ENCODE data around the gene CHAT. TPM values are rescaled to one million over a fixed set of nuclear protein-coding genes. Genes with fewer than 3 reads are reported as not detected.

Gene CHAT
- total RNA-seq, 1 experiment from 2014 or later, result not detected

GRCh38 chr10:49624629-49625028 is 10.8 kb downstream of the CHAT start:
- Histone ChIP-seq H3K14ac (ENCODE audit: insufficient read depth, low read length) (no peak overlapping the region), H2BK12ac (ENCODE audit: insufficient read length, low read depth, low read length) (no peak overlapping the region), H4K5ac (ENCODE audit: insufficient read length, low read depth, low read length) (no peak overlapping the region), H3K4me2 (ENCODE audit: insufficient read depth, insufficient read length, low read length) (no peak overlapping the region), H2BK20ac (ENCODE audit: low read depth, low read length, poor library complexity, severe bottlenecking) (no peak overlapping the region), H3K79me2 (ENCODE audit: insufficient read depth, low read length) (no peaks in the 10 kb centered on the region), H3K9ac (ENCODE audit: extremely low read depth, insufficient read length, low read length) (no peak overlapping the region), H4K91ac (ENCODE audit: insufficient read length, low read depth, low read length) (no peak overlapping the region), H3K23me2 (ENCODE audit: insufficient read length, low read depth, low read length, poor library complexity, severe bottlenecking) (no peaks in the 10 kb centered on the region), H3K27me3 (ENCODE audit: insufficient read depth, low read length) (no peaks in the 10 kb centered on the region; the same call in 1 of the 2 replicates), H2AK5ac (ENCODE audit: insufficient read length, low read length) (no peak overlapping the region), H2BK15ac (ENCODE audit: low read depth, low read length) (no peak overlapping the region), H3T11ph (ENCODE audit: low read length) (no peak overlapping the region), H2AFZ (ENCODE audit: low read length) (no peak overlapping the region), H3K9me3 (ENCODE audit: control insufficient read depth, low read depth, low read length) (no peaks in the 10 kb centered on the region), H3K56ac (ENCODE audit: insufficient read length, low read depth, low read length) (no peak overlapping the region), H2BK120ac (ENCODE audit: low read depth, low read length, poor library complexity, severe bottlenecking) (no peak overlapping the region), H3K27ac (ENCODE audit: insufficient read length, low read depth, low read length) (no peak overlapping the region), H3K23ac (ENCODE audit: insufficient read length, low read depth, low read length) (no peak overlapping the region), H3K79me1 (ENCODE audit: insufficient read depth, low read depth, low read length, poor library complexity, severe bottlenecking) (no peaks in the 10 kb centered on the region), H3K4me1 (ENCODE audit: insufficient read depth, low read length) (no peaks in the 10 kb centered on the region), H4K8ac (replicated peaks; ENCODE audit: insufficient read length, low read depth, low read length) (no peak overlapping the region), H3K18ac (ENCODE audit: insufficient read length, low read depth, low read length) (no peak overlapping the region), H2BK5ac (ENCODE audit: insufficient read length, low read length) (no peak overlapping the region), H4K20me1 (ENCODE audit: control insufficient read depth, insufficient read depth, insufficient read length) (no peaks in the 10 kb centered on the region), H3K4ac (ENCODE audit: low read depth, low read length) (no peak overlapping the region)
- Mint-ChIP-seq H3K27me3 (ENCODE audit: low read depth) (peaks cover 52% of the 10 kb centered on the region), H3K9me3 (no peaks in the 10 kb centered on the region), H3K27ac (no peak overlapping the region; a peak in 1 of 7 replicates), H3K36me3 (ENCODE audit: insufficient read depth in 1 of 3, low read depth in 3 of 3) (no peaks in the 10 kb centered on the region), H3K4me3 (no peak overlapping the region), H3K4me1 (peaks cover 2 to 5% of the 10 kb centered on the region in 2 experiments; a peak in 3 of 4 replicates)
- WGBS (ENCODE audit: extremely low coverage, insufficient read length, low lambda C conversion rate), result 100% methylated on average over 2 of the region's 5 CpGs
- no peak for TF ChIP-seq CTCF (conservative IDR thresholded peaks at IDR 0.05)
- peak; percentile 3 for DNase-seq
